K562 (cell line): ENCODE results near the gene PPP1R9A. TPM values are rescaled to one million over a fixed set of nuclear protein-coding genes. Genes with fewer than 3 reads are reported as not detected.

Source experiments
- ATAC-seq: fragments of 200-7000 bp; cut with Tn5 transposase; 3 replicates; pipeline ENCODE4 v1.9.1; 2020; ENCODE audit warnings: moderate library complexity
- BruUV-seq: library from RNA; stranded (reverse); fragments of 400-500 nt; replicated peaks from 2 replicates; lab custom pipeline; 2021; lab: Mats Ljungman, UMichigan
- CTCF ChIA-PET: fragments of 300-600 bp; formaldehyde crosslinking; extraction: SDS; loops from one replicate; lab custom pipeline; 2021; ENCODE audit warnings: low intra/inter-chr PET ratio; lab: Yijun Ruan, JAX
- POLR2A ChIA-PET: fragments of 300-600, 350-650 bp; sonication (Branson Sonifier 250); formaldehyde crosslinking; extraction: SDS; loops from one replicate; lab custom pipeline; 2021; ENCODE audit warnings: antibody characterized with exemption, inconsistent platforms; lab: Yijun Ruan, JAX
- DNase-seq, 4 experiments: peaks; one replicate each; pipeline versions ENCODE4 v3.0.0 to v3.0.0-alpha.2; 2011 to 2018; ENCODE audit warnings: low spot score in 3 of 4, mixed read lengths in 3 of 4; ENCODE audit errors: extremely low read depth in 1 of 4
- FAIRE-seq: peaks from 2 replicates; lab custom pipeline; 2011; peaks lifted over from hg19 to GRCh38; lab: Jason Lieb, UNC
- H2AFZ ChIP-seq: 2 replicates; pipeline ENCODE4 v1.6.0; 2011; ENCODE audit warnings: low read depth, low read length, control low read depth, inconsistent platforms
- H3K27ac ChIP-seq: fragments of 200-600 bp; 3 replicates; pipeline ENCODE4 v1.8.0; 2011; ENCODE audit warnings: low read depth, mild to moderate bottlenecking, control low read depth, inconsistent platforms, low read length, moderate library complexity, mixed read lengths; ENCODE audit errors: extremely low read depth
- H3K27me3 ChIP-seq, 2 experiments: fragments of 300-600 bp in 1 of 2; 2 replicates in 1 of 2; 3 replicates in 1 of 2; pipeline versions ENCODE4 v1.6.0 to v1.8.0; 2011; ENCODE audit warnings: inconsistent platforms in 2 of 2, low read length in 2 of 2, mild to moderate bottlenecking in 1 of 2, mixed read lengths in 1 of 2, moderate library complexity in 1 of 2; ENCODE audit not compliant: control insufficient read depth in 2 of 2, insufficient read depth in 2 of 2
- H3K36me3 ChIP-seq: fragments of 300-600 bp; 3 replicates; pipeline ENCODE4 v1.8.0; 2011; ENCODE audit warnings: mild to moderate bottlenecking, low read length, inconsistent platforms; ENCODE audit not compliant: control insufficient read depth, insufficient read depth
- H3K4me1 ChIP-seq, 2 experiments: fragments of 200-600 bp in 1 of 2; replicated peaks in 1 of 2; 2 replicates in 1 of 2; 3 replicates in 1 of 2; pipeline versions ENCODE4 v1.5.1 to v1.8.0; 2011; ENCODE audit warnings: inconsistent platforms in 2 of 2, low read length in 2 of 2, mild to moderate bottlenecking in 1 of 2, mixed read lengths in 1 of 2, moderate library complexity in 1 of 2; ENCODE audit not compliant: control insufficient read depth in 2 of 2, insufficient read depth in 2 of 2
- H3K4me2 ChIP-seq: 2 replicates; pipeline ENCODE4 v1.6.1; 2011; ENCODE audit warnings: low read length, control low read depth, inconsistent platforms, mixed read lengths; ENCODE audit not compliant: insufficient read depth
- H3K4me3 ChIP-seq: fragments of 200-600 bp; sonication (generic), shearing (Covaris generic); 2 replicates; pipeline ENCODE4 v1.5.1; 2016; ENCODE audit warnings: control low read depth, inconsistent platforms
- H3K79me2 ChIP-seq: fragments of 200-600 bp; 3 replicates; pipeline ENCODE4 v1.8.0; 2011; ENCODE audit warnings: low read length, inconsistent platforms; ENCODE audit not compliant: control insufficient read depth, insufficient read depth
- H3K9ac ChIP-seq, 2 experiments: 2 replicates each; pipeline versions ENCODE4 v1.6.0 to v1.6.1; 2011; ENCODE audit warnings: low read depth in 2 of 2, low read length in 2 of 2, control low read depth in 1 of 2, inconsistent platforms in 1 of 2, mild to moderate bottlenecking in 1 of 2, mixed read lengths in 1 of 2; ENCODE audit not compliant: insufficient read depth in 1 of 2
- H3K9me1 ChIP-seq: one replicate; pipeline ENCODE4 v1.6.0; 2011; ENCODE audit warnings: inconsistent platforms, mild to moderate bottlenecking, low read length, moderate library complexity; ENCODE audit not compliant: control insufficient read depth, insufficient read depth
- H3K9me3 ChIP-seq: replicated peaks from 2 replicates; pipeline ENCODE4 v1.5.1; 2011; ENCODE audit warnings: low read depth, low read length, inconsistent platforms; ENCODE audit not compliant: control insufficient read depth, insufficient read depth
- H4K20me1 ChIP-seq: replicated peaks from 2 replicates; pipeline ENCODE4 v1.6.1; 2011; ENCODE audit warnings: low read length, inconsistent platforms, mixed read lengths; ENCODE audit not compliant: control insufficient read depth, insufficient read depth
- ARID1B ChIP-seq: fragments of 450-650 bp; IDR thresholded peaks from 2 replicates; pipeline ENCODE4 v1.6.1; 2016; ENCODE audit warnings: antibody characterized with exemption, mild to moderate bottlenecking, inconsistent platforms
- ARID2 ChIP-seq: fragments of 450-650 bp; IDR thresholded peaks from 2 replicates; pipeline ENCODE4 v1.6.1; 2017; ENCODE audit warnings: antibody characterized with exemption, mild to moderate bottlenecking
- EGR1 ChIP-seq: fragments of 450-650 bp; conservative IDR thresholded peaks from 2 replicates; pipeline ENCODE4 v1.6.1; 2017; ENCODE audit warnings: mild to moderate bottlenecking
- KLF1 ChIP-seq: fragments of 450-650 bp; IDR thresholded peaks from 2 replicates; pipeline ENCODE4 v1.6.1; 2016; ENCODE audit warnings: missing genetic modification characterization, missing compliant biosample characterization
- NR1H2 ChIP-seq: sonication (generic); formaldehyde crosslinking; IDR thresholded peaks from 2 replicates; pipeline ENCODE4 v1.4.0; 2020; ENCODE audit warnings: mild to moderate bottlenecking, missing genetic modification reagents
- NUFIP1 ChIP-seq: fragments of 450-650 bp; IDR thresholded peaks from 2 replicates; pipeline ENCODE4 v1.6.1; 2018; ENCODE audit not compliant: partially characterized antibody
- SREBF1 ChIP-seq: fragments of 150-350 bp; IDR thresholded peaks from 2 replicates; pipeline ENCODE4 v1.6.1; 2014; ENCODE audit warnings: antibody characterized with exemption, low read depth, low read length, borderline replicate concordance
- ZNF830 ChIP-seq: fragments of 250-450 bp; sonication (Bioruptor Pico); IDR thresholded peaks from 2 replicates; pipeline ENCODE4 v1.5.0; 2021; ENCODE audit warnings: mild to moderate bottlenecking
- WGBS: fragments of 100-300 bp; shearing (Covaris generic); methylation state at CpG from one replicate; pipeline ENCODE4 v1.1.6; 2016; ENCODE audit warnings: low coverage, mixed read lengths; ENCODE audit not compliant: insufficient coverage; ENCODE audit errors: missing lambda C conversion rate; 5-methylcytosine and 5-hydroxymethylcytosine counted together
- in situ Hi-C: fragments of 300-500 bp; cut with MboI; formaldehyde crosslinking; loops from 4 replicates; pipeline ENCODE4 v1.15.0; 2018; ENCODE audit warnings: inconsistent platforms, mixed read lengths
- intact Hi-C: fragments of 100-400 bp; cut with micrococcal nuclease; formaldehyde crosslinking; loops from 2 replicates; pipeline ENCODE4 v1.14.2; 2022
- polyA plus RNA-seq, 8 experiments: library from polyadenylated mRNA; depleted of rRNA in 4 of 8; stranded (reverse) in 5 of 8; unstranded in 3 of 8; fragments of >200 nt; fragmentation: Nextera tagmentation in 2 of 8; fragmentation: Illumina TruSeq in 1 of 8; extraction: Ambion mirVana in 2 of 8; extraction: Trizol in 1 of 8; gene quantifications; 2 replicates each; pipeline versions ENCODE4 v1.2.1 to v1.2.3, GENCODE V29; 2011 to 2014; ENCODE audit warnings: inconsistent platforms in 1 of 8, missing spikeins in 1 of 8
- total RNA-seq, 7 experiments: library from RNA; depleted of rRNA in 6 of 7; stranded (reverse); fragments of >200 nt in 6 of 7; fragmentation: Illumina TruSeq in 2 of 7; extraction: Trizol in 2 of 7; gene quantifications; 2 replicates each; pipeline versions ENCODE4 v1.2.1 to v1.2.3, GENCODE V29; 2011 to 2021; ENCODE audit warnings: low replicate concordance in 1 of 7
- TF ChIP-seq, protein P1 (sequence below): fragments of 450-650 bp; IDR thresholded peaks from 2 replicates; pipeline ENCODE4 v1.6.1; 2018; ENCODE audit not compliant: partially characterized antibody
- TF ChIP-seq, protein P2 (sequence below), 3 experiments: fragments of 200-800 bp in 1 of 3; fragments of 250-450 bp in 1 of 3; fragments of 450-650 bp in 1 of 3; sonication (Bioruptor Pico) in 1 of 3; sonication (Bioruptor generic) in 1 of 3; formaldehyde crosslinking in 1 of 3; IDR thresholded peaks; 2 replicates each; pipeline versions ENCODE4 v1.6.1 to v1.8.0; 2016 to 2022; ENCODE audit warnings: mild to moderate bottlenecking in 2 of 3, missing genetic modification characterization in 2 of 3, missing compliant biosample characterization in 1 of 3, moderate library complexity in 1 of 3
- TF ChIP-seq, protein P3 (sequence below), 2 experiments: fragments of 450-650 bp; conservative IDR thresholded peaks; 2 replicates each; pipeline ENCODE4 v1.6.1; 2017; ENCODE audit warnings: mild to moderate bottlenecking in 2 of 2, moderate library complexity in 2 of 2
- TF ChIP-seq, protein P4 (sequence below): IDR thresholded peaks from 2 replicates; pipeline ENCODE4 v1.6.1; 2011; ENCODE audit not compliant: insufficient read length; ENCODE audit errors: extremely low read depth

PPP1R9A gene
- total and polyA plus RNA-seq, 9 of the 15 experiments (the other 6 are each of a cell fraction or from before 2014, with no cell fraction given): 0.24 TPM; not detected in 8

DNA sequence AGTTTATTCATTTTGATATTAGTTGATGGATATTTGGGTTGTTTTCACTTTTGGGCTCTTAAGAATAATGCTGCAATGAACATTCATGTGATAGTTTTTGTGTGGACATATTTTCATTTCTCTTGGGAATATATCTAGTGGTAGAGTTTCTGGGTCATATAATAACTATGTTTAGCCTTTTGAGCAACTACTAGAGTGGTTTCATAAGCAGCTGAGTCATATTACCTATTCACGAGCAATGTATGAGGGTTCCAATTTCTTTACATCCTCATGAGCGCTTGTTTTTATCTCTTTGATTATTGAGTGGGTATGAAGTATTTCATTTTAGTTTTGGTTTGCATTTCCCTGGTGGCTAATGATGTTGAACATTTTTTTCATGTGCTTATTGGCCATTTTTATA is 234.4 kb downstream of the PPP1R9A start:
- ChIA-PET CTCF (no interaction called here), POLR2A (no interaction called here)
- H3K9ac ChIP-seq: no peak overlapping the region
- no peaks in the 10 kb centered on the region for H3K27me3 ChIP-seq
- ATAC-seq (no peak), FAIRE-seq (no peak), DNase-seq (no peak)
- in situ Hi-C loops (no loop called here), intact Hi-C loops (no loop called here)
- no peaks in the 10 kb centered on the region for H3K9me3 ChIP-seq
- no peak overlapping the region for H2AFZ ChIP-seq
- H3K9me1 ChIP-seq: no peaks in the 10 kb centered on the region
- no peak overlapping the region for H3K27ac ChIP-seq
- H3K4me3 ChIP-seq: no peak overlapping the region
- H3K4me2 ChIP-seq: no peak overlapping the region
- TF ChIP-seq SREBF1 (no peak), ZNF830 (CRISPR knock-in tag) (no peak), NUFIP1 (no peak), ARID1B (no peak), ARID2 (no peak), EGR1 (no peak), KLF1 (tag) (no peak), NR1H2 (CRISPR knock-in tag) (no peak)
- TF ChIP-seq, protein P1, sequence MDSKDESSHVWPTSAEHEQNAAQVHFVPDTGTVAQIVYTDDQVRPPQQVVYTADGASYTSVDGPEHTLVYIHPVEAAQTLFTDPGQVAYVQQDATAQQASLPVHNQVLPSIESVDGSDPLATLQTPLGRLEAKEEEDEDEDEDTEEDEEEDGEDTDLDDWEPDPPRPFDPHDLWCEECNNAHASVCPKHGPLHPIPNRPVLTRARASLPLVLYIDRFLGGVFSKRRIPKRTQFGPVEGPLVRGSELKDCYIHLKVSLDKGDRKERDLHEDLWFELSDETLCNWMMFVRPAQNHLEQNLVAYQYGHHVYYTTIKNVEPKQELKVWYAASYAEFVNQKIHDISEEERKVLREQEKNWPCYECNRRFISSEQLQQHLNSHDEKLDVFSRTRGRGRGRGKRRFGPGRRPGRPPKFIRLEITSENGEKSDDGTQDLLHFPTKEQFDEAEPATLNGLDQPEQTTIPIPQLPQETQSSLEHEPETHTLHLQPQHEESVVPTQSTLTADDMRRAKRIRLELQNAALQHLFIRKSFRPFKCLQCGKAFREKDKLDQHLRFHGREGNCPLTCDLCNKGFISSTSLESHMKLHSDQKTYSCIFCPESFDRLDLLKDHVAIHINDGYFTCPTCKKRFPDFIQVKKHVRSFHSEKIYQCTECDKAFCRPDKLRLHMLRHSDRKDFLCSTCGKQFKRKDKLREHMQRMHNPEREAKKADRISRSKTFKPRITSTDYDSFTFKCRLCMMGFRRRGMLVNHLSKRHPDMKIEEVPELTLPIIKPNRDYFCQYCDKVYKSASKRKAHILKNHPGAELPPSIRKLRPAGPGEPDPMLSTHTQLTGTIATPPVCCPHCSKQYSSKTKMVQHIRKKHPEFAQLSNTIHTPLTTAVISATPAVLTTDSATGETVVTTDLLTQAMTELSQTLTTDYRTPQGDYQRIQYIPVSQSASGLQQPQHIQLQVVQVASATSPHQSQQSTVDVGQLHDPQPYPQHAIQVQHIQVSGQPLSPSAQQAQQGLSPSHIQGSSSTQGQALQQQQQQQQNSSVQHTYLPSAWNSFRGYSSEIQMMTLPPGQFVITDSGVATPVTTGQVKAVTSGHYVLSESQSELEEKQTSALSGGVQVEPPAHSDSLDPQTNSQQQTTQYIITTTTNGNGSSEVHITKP: no peak
- TF ChIP-seq, protein P2, sequence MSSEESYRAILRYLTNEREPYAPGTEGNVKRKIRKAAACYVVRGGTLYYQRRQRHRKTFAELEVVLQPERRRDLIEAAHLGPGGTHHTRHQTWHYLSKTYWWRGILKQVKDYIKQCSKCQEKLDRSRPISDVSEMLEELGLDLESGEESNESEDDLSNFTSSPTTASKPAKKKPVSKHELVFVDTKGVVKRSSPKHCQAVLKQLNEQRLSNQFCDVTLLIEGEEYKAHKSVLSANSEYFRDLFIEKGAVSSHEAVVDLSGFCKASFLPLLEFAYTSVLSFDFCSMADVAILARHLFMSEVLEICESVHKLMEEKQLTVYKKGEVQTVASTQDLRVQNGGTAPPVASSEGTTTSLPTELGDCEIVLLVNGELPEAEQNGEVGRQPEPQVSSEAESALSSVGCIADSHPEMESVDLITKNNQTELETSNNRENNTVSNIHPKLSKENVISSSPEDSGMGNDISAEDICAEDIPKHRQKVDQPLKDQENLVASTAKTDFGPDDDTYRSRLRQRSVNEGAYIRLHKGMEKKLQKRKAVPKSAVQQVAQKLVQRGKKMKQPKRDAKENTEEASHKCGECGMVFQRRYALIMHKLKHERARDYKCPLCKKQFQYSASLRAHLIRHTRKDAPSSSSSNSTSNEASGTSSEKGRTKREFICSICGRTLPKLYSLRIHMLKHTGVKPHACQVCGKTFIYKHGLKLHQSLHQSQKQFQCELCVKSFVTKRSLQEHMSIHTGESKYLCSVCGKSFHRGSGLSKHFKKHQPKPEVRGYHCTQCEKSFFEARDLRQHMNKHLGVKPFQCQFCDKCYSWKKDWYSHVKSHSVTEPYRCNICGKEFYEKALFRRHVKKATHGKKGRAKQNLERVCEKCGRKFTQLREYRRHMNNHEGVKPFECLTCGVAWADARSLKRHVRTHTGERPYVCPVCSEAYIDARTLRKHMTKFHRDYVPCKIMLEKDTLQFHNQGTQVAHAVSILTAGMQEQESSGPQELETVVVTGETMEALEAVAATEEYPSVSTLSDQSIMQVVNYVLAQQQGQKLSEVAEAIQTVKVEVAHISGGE (CRISPR knock-in tag; IDR thresholded peaks at IDR 0.05): no peak
- TF ChIP-seq, protein P3, sequence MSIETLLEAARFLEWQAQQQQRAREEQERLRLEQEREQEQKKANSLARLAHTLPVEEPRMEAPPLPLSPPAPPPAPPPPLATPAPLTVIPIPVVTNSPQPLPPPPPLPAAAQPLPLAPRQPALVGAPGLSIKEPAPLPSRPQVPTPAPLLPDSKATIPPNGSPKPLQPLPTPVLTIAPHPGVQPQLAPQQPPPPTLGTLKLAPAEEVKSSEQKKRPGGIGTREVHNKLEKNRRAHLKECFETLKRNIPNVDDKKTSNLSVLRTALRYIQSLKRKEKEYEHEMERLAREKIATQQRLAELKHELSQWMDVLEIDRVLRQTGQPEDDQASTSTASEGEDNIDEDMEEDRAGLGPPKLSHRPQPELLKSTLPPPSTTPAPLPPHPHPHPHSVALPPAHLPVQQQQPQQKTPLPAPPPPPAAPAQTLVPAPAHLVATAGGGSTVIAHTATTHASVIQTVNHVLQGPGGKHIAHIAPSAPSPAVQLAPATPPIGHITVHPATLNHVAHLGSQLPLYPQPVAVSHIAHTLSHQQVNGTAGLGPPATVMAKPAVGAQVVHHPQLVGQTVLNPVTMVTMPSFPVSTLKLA (conservative IDR thresholded peaks at IDR 0.05): no peak
- TF ChIP-seq, protein P4, sequence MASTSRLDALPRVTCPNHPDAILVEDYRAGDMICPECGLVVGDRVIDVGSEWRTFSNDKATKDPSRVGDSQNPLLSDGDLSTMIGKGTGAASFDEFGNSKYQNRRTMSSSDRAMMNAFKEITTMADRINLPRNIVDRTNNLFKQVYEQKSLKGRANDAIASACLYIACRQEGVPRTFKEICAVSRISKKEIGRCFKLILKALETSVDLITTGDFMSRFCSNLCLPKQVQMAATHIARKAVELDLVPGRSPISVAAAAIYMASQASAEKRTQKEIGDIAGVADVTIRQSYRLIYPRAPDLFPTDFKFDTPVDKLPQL: no peak
- H3K79me2 ChIP-seq: no peaks in the 10 kb centered on the region
- no peaks in the 10 kb centered on the region for H4K20me1 ChIP-seq
- no TSS peak for BruUV-seq
- no peaks in the 10 kb centered on the region for H3K4me1 ChIP-seq
- no peaks in the 10 kb centered on the region for H3K36me3 ChIP-seq
- 0% methylated on average over 2 of the region's 2 CpGs for WGBS
